H1 (cell line): Measurements from ENCODE around the gene ARHGAP18. TPM values are rescaled to one million over a fixed set of nuclear protein-coding genes. Genes with fewer than 3 reads are reported as not detected.

ENCODE experiments used
- CTCF ChIA-PET: fragments of 300-600 bp; sonication (Branson Sonifier 250); formaldehyde crosslinking; loops from one replicate; lab custom pipeline; 2021; ENCODE audit not compliant: partially characterized antibody; lab: Charles Lee
- POLR2A ChIA-PET: fragments of 300-600 bp; sonication (Branson Sonifier 250); formaldehyde crosslinking; loops from one replicate; lab custom pipeline; 2021; ENCODE audit warnings: inconsistent platforms; ENCODE audit not compliant: partially characterized antibody; lab: Charles Lee
- DNase-seq, 2 experiments: peaks; one replicate each; pipeline versions ENCODE4 v3.0.0 to v3.0.0-alpha.2; 2010 to 2022; ENCODE audit warnings: low spot score in 2 of 2, low read depth in 1 of 2, mixed read lengths in 1 of 2
- FAIRE-seq: peaks from 2 replicates; lab custom pipeline; 2011; peaks lifted over from hg19 to GRCh38; lab: Jason Lieb, UNC
- H2AFZ ChIP-seq: 2 replicates; pipeline ENCODE4 v1.8.1; 2012; ENCODE audit warnings: low read length, inconsistent platforms
- H2AK5ac ChIP-seq: 2 replicates; pipeline ENCODE4 v1.6.1; 2013; ENCODE audit warnings: low read depth, low read length
- H2BK120ac ChIP-seq: replicated peaks from 2 replicates; pipeline ENCODE3; 2013; ENCODE audit warnings: low read depth, low read length, inconsistent platforms
- H2BK12ac ChIP-seq: 2 replicates; pipeline ENCODE4 v1.6.1; 2013; ENCODE audit warnings: low read depth, low read length
- H2BK15ac ChIP-seq: 2 replicates; pipeline ENCODE4 v1.6.1; 2013; ENCODE audit warnings: low read length
- H2BK20ac ChIP-seq: 2 replicates; pipeline ENCODE4 v1.6.1; 2013; ENCODE audit warnings: low read length
- H2BK5ac ChIP-seq: 2 replicates; pipeline ENCODE4 v1.6.1; 2013; ENCODE audit warnings: low read depth, low read length
- H3K14ac ChIP-seq: 2 replicates; pipeline ENCODE4 v1.6.1; 2013; ENCODE audit warnings: inconsistent platforms; ENCODE audit not compliant: insufficient read length
- H3K18ac ChIP-seq: 2 replicates; pipeline ENCODE4 v1.6.1; 2013; ENCODE audit warnings: low read length; ENCODE audit errors: extremely low read depth
- H3K23ac ChIP-seq: 2 replicates; pipeline ENCODE4 v1.6.1; 2013; ENCODE audit warnings: inconsistent platforms; ENCODE audit not compliant: insufficient read length
- H3K23me2 ChIP-seq: 2 replicates; pipeline ENCODE4 v1.6.1; 2013; ENCODE audit warnings: low read depth, low read length
- H3K27ac ChIP-seq: 2 replicates; pipeline ENCODE4 v1.6.1; 2011; ENCODE audit warnings: low read depth, low read length, inconsistent platforms
- H3K27me3 ChIP-seq, 4 experiments: replicated peaks in 1 of 4; 1 replicate in 1 of 4; 2 replicates in 3 of 4; pipeline versions ENCODE4 v1.6.1 to v1.8.1; 2011 to 2013; ENCODE audit warnings: low read length in 3 of 4, mild to moderate bottlenecking in 3 of 4, inconsistent platforms in 2 of 4, mixed read lengths in 2 of 4, moderate library complexity in 1 of 4; ENCODE audit not compliant: control insufficient read depth in 3 of 4, insufficient read depth in 3 of 4; ENCODE audit errors: extremely low read depth in 1 of 4
- H3K36me3 ChIP-seq, 4 experiments: 2 replicates each; pipeline versions ENCODE4 v1.6.1 to v1.8.1; 2011 to 2013; ENCODE audit warnings: mild to moderate bottlenecking in 4 of 4, low read length in 3 of 4, moderate library complexity in 2 of 4, control low read depth in 1 of 4, inconsistent platforms in 1 of 4; ENCODE audit not compliant: insufficient read depth in 4 of 4, control insufficient read depth in 2 of 4
- H3K4ac ChIP-seq: replicated peaks from 2 replicates; pipeline ENCODE3; 2013; ENCODE audit warnings: low read length, low read depth, mixed read lengths, inconsistent platforms; ENCODE audit not compliant: insufficient read length
- H3K4me1 ChIP-seq, 4 experiments: replicated peaks in 1 of 4; 1 replicate in 1 of 4; 2 replicates in 3 of 4; pipeline versions ENCODE4 v1.6.1 to v1.8.1; 2011 to 2013; ENCODE audit warnings: low read length in 3 of 4, inconsistent platforms in 2 of 4, mixed read lengths in 1 of 4; ENCODE audit not compliant: insufficient read depth in 4 of 4, control insufficient read depth in 3 of 4
- H3K4me2 ChIP-seq, 2 experiments: 2 replicates each; pipeline versions ENCODE4 v1.6.1 to v1.8.1; 2011 to 2013; ENCODE audit warnings: low read depth in 2 of 2, low read length in 2 of 2, control low read depth in 1 of 2, inconsistent platforms in 1 of 2, mild to moderate bottlenecking in 1 of 2; ENCODE audit not compliant: insufficient read depth in 1 of 2
- H3K4me3 ChIP-seq, 4 experiments: fragments of 200-600, 300-600 bp in 1 of 4; sonication (generic), shearing (Covaris generic), sonication (Bioruptor Twin) in 1 of 4; 2 replicates each; pipeline versions ENCODE4 v1.5.1 to v1.8.1; 2011 to 2016; ENCODE audit warnings: low read length in 4 of 4, low read depth in 3 of 4, control low read depth in 2 of 4, inconsistent platforms in 2 of 4, mild to moderate bottlenecking in 2 of 4, mixed read lengths in 1 of 4, moderate library complexity in 1 of 4; ENCODE audit not compliant: insufficient read depth in 2 of 4; ENCODE audit errors: extremely low read depth in 1 of 4
- H3K56ac ChIP-seq: replicated peaks from 2 replicates; pipeline ENCODE3; 2013; ENCODE audit warnings: low read depth, mild to moderate bottlenecking, mixed read lengths, low read length, inconsistent platforms; ENCODE audit not compliant: insufficient read length
- H3K79me1 ChIP-seq: 2 replicates; pipeline ENCODE4 v1.6.1; 2013; ENCODE audit warnings: low read depth, low read length, control low read depth
- H3K79me2 ChIP-seq, 2 experiments: 2 replicates each; pipeline versions ENCODE4 v1.6.1 to v1.8.1; 2012 to 2013; ENCODE audit warnings: low read length in 2 of 2, mild to moderate bottlenecking in 2 of 2, inconsistent platforms in 1 of 2; ENCODE audit not compliant: insufficient read depth in 2 of 2, control insufficient read depth in 1 of 2
- H3K9ac ChIP-seq, 4 experiments: replicated peaks in 1 of 4; 1 replicate in 1 of 4; 2 replicates in 3 of 4; pipeline versions ENCODE4 v1.6.1 to v1.8.1; 2011 to 2013; ENCODE audit warnings: low read depth in 3 of 4, low read length in 3 of 4, control low read depth in 2 of 4, mild to moderate bottlenecking in 2 of 4, moderate library complexity in 2 of 4, inconsistent platforms in 1 of 4; ENCODE audit errors: extremely low read depth in 1 of 4
- H3K9me3 ChIP-seq, 2 experiments: 2 replicates each; pipeline versions ENCODE4 v1.6.1 to v1.8.1; 2012 to 2013; ENCODE audit warnings: mild to moderate bottlenecking in 2 of 2, moderate library complexity in 2 of 2, control low read depth in 1 of 2, inconsistent platforms in 1 of 2, low read depth in 1 of 2, low read length in 1 of 2, mixed read lengths in 1 of 2; ENCODE audit not compliant: insufficient read depth in 2 of 2
- H4K20me1 ChIP-seq, 2 experiments: replicated peaks in 1 of 2; 2 replicates each; pipeline versions ENCODE3 to v1.8.1; 2011 to 2013; ENCODE audit warnings: inconsistent platforms in 2 of 2, low read length in 2 of 2, mild to moderate bottlenecking in 1 of 2; ENCODE audit not compliant: insufficient read depth in 2 of 2, control insufficient read depth in 1 of 2
- H4K5ac ChIP-seq: 2 replicates; pipeline ENCODE4 v1.6.1; 2013; ENCODE audit warnings: low read length, low read depth, mixed read lengths, inconsistent platforms; ENCODE audit not compliant: insufficient read length
- H4K8ac ChIP-seq: 2 replicates; pipeline ENCODE4 v1.8.0; 2013; ENCODE audit warnings: mild to moderate bottlenecking, moderate library complexity, low read length, inconsistent platforms; ENCODE audit not compliant: insufficient read depth; ENCODE audit errors: extremely low read depth
- H4K91ac ChIP-seq: replicated peaks from 2 replicates; pipeline ENCODE3; 2013; ENCODE audit warnings: low read length, mixed read lengths, inconsistent platforms; ENCODE audit not compliant: insufficient read length
- EZH2 ChIP-seq: fragments of 200-600 bp; sonication (generic); IDR thresholded peaks from 2 replicates; pipeline ENCODE4 v1.7.1; 2012; ENCODE audit warnings: low read depth, mild to moderate bottlenecking, moderate library complexity, low read length, inconsistent platforms; ENCODE audit not compliant: severe bottlenecking
- SP4 ChIP-seq: IDR thresholded peaks from 2 replicates; pipeline ENCODE4 v1.6.1; 2012; ENCODE audit warnings: low read length, inconsistent platforms
- WGBS, 2 experiments: shearing (Covaris generic) in 1 of 2; methylation state at CpG; one replicate each; pipeline versions ENCODE4 v1.1.6 to v1.1.7; 2013 to 2015; ENCODE audit warnings: low lambda C conversion rate in 2 of 2, mixed read lengths in 2 of 2, inconsistent platforms in 1 of 2, low coverage in 1 of 2, missing lambda C conversion rate in 1 of 2; ENCODE audit not compliant: insufficient replicate concordance in 2 of 2, insufficient coverage in 1 of 2, insufficient read length in 1 of 2; ENCODE audit errors: extremely low coverage in 1 of 2, missing lambda C conversion rate in 1 of 2; 5-methylcytosine and 5-hydroxymethylcytosine counted together
- polyA plus RNA-seq, 7 experiments: library from polyadenylated mRNA; depleted of rRNA in 3 of 7; stranded (reverse) in 5 of 7; unstranded in 2 of 7; fragments of >200 nt in 5 of 7; fragments of 200-250 nt in 2 of 7; gene quantifications; 1 replicate in 5 of 7; 2 replicates in 1 of 7; 4 replicates in 1 of 7; pipeline versions ENCODE4 v1.2.1 to v1.2.3, GENCODE V29; 2011 to 2013; ENCODE audit warnings: missing spikeins in 2 of 7, mixed read lengths in 2 of 7
- total RNA-seq: library from RNA; stranded (reverse); fragmentation: NEBNext Ultra II Directional; extraction: Animal tissue kit (Norgen Biotek cat#: 25700); gene quantifications from 2 replicates; pipeline ENCODE4 v1.2.1, GENCODE V29; 2021

ARHGAP18 gene
- total and polyA plus RNA-seq, 2 of the 8 experiments (the other 6 are each of a cell fraction or from before 2014, with no cell fraction given), result 0.83 to 4.5 TPM

GRCh38 chr6:129614464-129614863 is 95.5 kb downstream of the ARHGAP18 start:
- H3K23me2 ChIP-seq, result no peaks in the 10 kb centered on the region
- H3K4me3 ChIP-seq, result no peak overlapping the region
- H4K20me1 ChIP-seq, result no peaks in the 10 kb centered on the region
- whole genome bisulfite sequencing, 2 experiments, result 88% methylated on average over 3 of the region's 3 CpGs; no CpG with 5 or more reads in 1 of the 2 experiments
- no peak overlapping the region for H2AK5ac ChIP-seq
- no peak overlapping the region for H3K27ac ChIP-seq
- H2BK20ac ChIP-seq, result no peak overlapping the region
- H3K18ac ChIP-seq, result no peak overlapping the region
- no peak overlapping the region for H4K91ac ChIP-seq
- POLR2A ChIA-PET, result no interaction called here
- no peak overlapping the region for H3K4ac ChIP-seq
- H3K56ac ChIP-seq, result no peak overlapping the region
- H3K9me3 ChIP-seq, result no peaks in the 10 kb centered on the region
- H4K8ac ChIP-seq, result no peak overlapping the region
- FAIRE-seq (no peak), DNase-seq (no peak)
- H3K14ac ChIP-seq, result no peak overlapping the region
- H3K4me2 ChIP-seq, result no peak overlapping the region
- H2BK15ac ChIP-seq, result no peak overlapping the region
- CTCF ChIA-PET, result interaction anchor here (0.6 to 2.4 kb wide), 5 partner anchors 10 to 160 kb away, joined by 3 to 9 read pairs (median 3); no protein-coding TSS in a partner anchor
- no peaks in the 10 kb centered on the region for H3K36me3 ChIP-seq
- no peak overlapping the region for H2BK120ac ChIP-seq
- no peaks in the 10 kb centered on the region; a peak in 2 of 7 replicates for H3K4me1 ChIP-seq
- no peak overlapping the region for H2BK12ac ChIP-seq
- no peaks in the 10 kb centered on the region for H3K79me2 ChIP-seq
- no peak overlapping the region for H2BK5ac ChIP-seq
- H4K5ac ChIP-seq, result no peak overlapping the region
- no peaks in the 10 kb centered on the region for H3K79me1 ChIP-seq
- no peak overlapping the region for H3K23ac ChIP-seq
- TF ChIP-seq EZH2, result no peak
- no peak for TF ChIP-seq SP4
- TF ChIP-seq, all 59 proteins: peak for 0
- H3K27me3 ChIP-seq, result no peaks in the 10 kb centered on the region
- no peak overlapping the region for H2AFZ ChIP-seq
- H3K9ac ChIP-seq, result no peak overlapping the region
